Left ventricle myocardium inferior (tissue), 1 donor: ENCODE results near the gene SLC37A4. TPM values are rescaled to one million over a fixed set of nuclear protein-coding genes. Genes with fewer than 3 reads are reported as not detected.
"Not testable (repeated sequence)": the region's sequence is repeated elsewhere in the genome, so short reads cannot be mapped to it uniquely, and the experiment has no call there.

Source experiments
- DNase-seq: peaks from one replicate; pipeline ENCODE4 v3.0.0-alpha.2; 2020
- H3K27ac ChIP-seq: fragments of 200-600 bp; replicated peaks from 2 replicates; pipeline ENCODE4 v1.8.0; 2021
- H3K27me3 ChIP-seq: fragments of 200-600 bp; 2 replicates; pipeline ENCODE4 v1.8.0; 2021; ENCODE audit warnings: low read depth
- H3K36me3 ChIP-seq: fragments of 200-600 bp; 2 replicates; pipeline ENCODE4 v1.8.0; 2021
- H3K4me1 ChIP-seq: fragments of 200-600 bp; 2 replicates; pipeline ENCODE4 v1.8.0; 2021
- H3K4me3 ChIP-seq: fragments of 200-600 bp; 2 replicates; pipeline ENCODE4 v1.8.0; 2021; ENCODE audit warnings: mild to moderate bottlenecking, moderate library complexity
- H3K9me3 ChIP-seq: fragments of 200-600 bp; replicated peaks from 2 replicates; pipeline ENCODE4 v1.8.0; 2021
- intact Hi-C: fragments of 100-400 bp; cut with micrococcal nuclease; formaldehyde crosslinking; loops from one replicate; pipeline ENCODE4 v1.11.0; 2022
- total RNA-seq: library from RNA; stranded (reverse); fragmentation: NEBNext Ultra II Directional; extraction: Animal tissue kit (Norgen Biotek cat#: 25700); gene quantifications from one replicate; pipeline ENCODE4 v1.2.1, GENCODE V29; 2021
- TF ChIP-seq, protein P1 (sequence below): fragments of 200-600 bp; IDR thresholded peaks from 2 replicates; pipeline ENCODE4 v1.8.0; 2021; ENCODE audit warnings: antibody characterized with exemption, mild to moderate bottlenecking, borderline replicate concordance
- donor health status: DM: no; HTN: yes; CAD: no; lungs with severe emphysema.

Gene SLC37A4
- total RNA-seq, 1 donor from 2014 or later = 5.4 TPM

GRCh38 chr11:119047205-119047604 lies 16.5 kb upstream of the SLC37A4 start:
- Histone ChIP-seq H3K27ac (no peak overlapping the region), H3K9me3 (no peaks in the 10 kb centered on the region), H3K4me1 (no peaks in the 10 kb centered on the region), H3K36me3 (peaks cover 77% of the 10 kb centered on the region), H3K4me3 (no peak overlapping the region), H3K27me3 (no peaks in the 10 kb centered on the region)
- DNase-seq = no peak
- intact Hi-C loops = no loop called here
- TF ChIP-seq, protein P1, sequence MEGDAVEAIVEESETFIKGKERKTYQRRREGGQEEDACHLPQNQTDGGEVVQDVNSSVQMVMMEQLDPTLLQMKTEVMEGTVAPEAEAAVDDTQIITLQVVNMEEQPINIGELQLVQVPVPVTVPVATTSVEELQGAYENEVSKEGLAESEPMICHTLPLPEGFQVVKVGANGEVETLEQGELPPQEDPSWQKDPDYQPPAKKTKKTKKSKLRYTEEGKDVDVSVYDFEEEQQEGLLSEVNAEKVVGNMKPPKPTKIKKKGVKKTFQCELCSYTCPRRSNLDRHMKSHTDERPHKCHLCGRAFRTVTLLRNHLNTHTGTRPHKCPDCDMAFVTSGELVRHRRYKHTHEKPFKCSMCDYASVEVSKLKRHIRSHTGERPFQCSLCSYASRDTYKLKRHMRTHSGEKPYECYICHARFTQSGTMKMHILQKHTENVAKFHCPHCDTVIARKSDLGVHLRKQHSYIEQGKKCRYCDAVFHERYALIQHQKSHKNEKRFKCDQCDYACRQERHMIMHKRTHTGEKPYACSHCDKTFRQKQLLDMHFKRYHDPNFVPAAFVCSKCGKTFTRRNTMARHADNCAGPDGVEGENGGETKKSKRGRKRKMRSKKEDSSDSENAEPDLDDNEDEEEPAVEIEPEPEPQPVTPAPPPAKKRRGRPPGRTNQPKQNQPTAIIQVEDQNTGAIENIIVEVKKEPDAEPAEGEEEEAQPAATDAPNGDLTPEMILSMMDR = no peak

DNA sequence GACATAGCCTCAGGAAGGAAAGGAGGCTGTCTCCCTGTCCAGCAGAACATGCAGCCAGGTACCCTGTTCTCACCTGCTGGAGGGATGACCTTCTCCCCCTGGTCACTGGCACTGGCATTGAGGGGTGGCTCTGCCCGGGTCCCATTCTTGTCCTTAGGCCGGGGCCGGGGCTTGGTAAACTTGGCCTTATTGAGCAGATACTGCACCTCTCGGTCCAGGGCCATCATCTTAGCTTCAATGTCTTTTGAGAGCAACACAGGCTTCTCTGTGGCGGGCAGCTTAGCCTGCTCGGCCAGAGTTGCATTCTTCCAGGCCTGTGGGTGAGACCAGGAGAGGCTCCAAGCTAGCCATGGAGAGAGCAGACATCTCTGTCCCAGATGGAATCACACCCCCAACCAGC lies 15.8 kb upstream of the SLC37A4 start:
- TF ChIP-seq, protein P1 = no peak
- H3K27me3 ChIP-seq = no peaks in the 10 kb centered on the region
- H3K4me3 ChIP-seq = no peak overlapping the region
- H3K27ac ChIP-seq = no peak overlapping the region
- H3K36me3 ChIP-seq = peaks cover 70% of the 10 kb centered on the region
- intact Hi-C loops = no loop called here
- DNase-seq = no peak
- no peaks in the 10 kb centered on the region for H3K4me1 ChIP-seq
- no peaks in the 10 kb centered on the region for H3K9me3 ChIP-seq

- no peak overlapping the region for H3K27ac ChIP-seq
- no peak for DNase-seq
- H3K9me3 ChIP-seq = no peaks in the 10 kb centered on the region
- H3K27me3 ChIP-seq = no peaks in the 10 kb centered on the region
- TF ChIP-seq, protein P1 = no peak
- intact Hi-C loops = no loop called here
- H3K36me3 ChIP-seq = peaks cover 52% of the 10 kb centered on the region
- no peak overlapping the region for H3K4me3 ChIP-seq
- H3K4me1 ChIP-seq = no peaks in the 10 kb centered on the region
Measured at GRCh38 chr11:119044708-119045107, 14.0 kb upstream of the SLC37A4 start.

DNA sequence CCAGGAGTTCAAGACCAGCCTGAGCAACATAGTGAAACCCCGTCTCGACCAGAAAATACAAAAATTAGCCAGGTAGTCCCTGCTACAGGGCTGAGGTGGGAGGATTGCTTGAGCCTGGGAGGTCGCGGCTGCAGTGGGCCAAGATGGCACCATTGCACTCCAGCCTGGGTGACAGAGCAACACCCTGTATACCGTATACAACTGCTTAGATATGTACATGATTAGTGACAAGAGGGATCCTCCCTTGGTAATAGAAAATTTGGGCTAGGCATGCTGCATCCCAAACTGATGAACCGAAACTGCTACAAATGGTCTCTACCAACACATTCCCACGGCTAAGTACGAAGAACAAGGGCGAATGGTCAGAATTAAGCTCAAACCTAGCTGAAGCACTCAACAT lies 12.2 kb upstream of the SLC37A4 start:
- DNase-seq = no peak
- Histone ChIP-seq H3K27ac (no peak overlapping the region), H3K27me3 (no peaks in the 10 kb centered on the region), H3K4me1 (no peaks in the 10 kb centered on the region), H3K4me3 (no peak overlapping the region), H3K36me3 (peaks cover 34% of the 10 kb centered on the region), H3K9me3 (no peaks in the 10 kb centered on the region)
- intact Hi-C loops = no loop called here
- TF ChIP-seq, protein P1 = no peak

GRCh38 chr11:119041821-119042514 lies 11.3 kb upstream of the SLC37A4 start:
- no peak for DNase-seq
- Histone ChIP-seq H3K27me3 (no peaks in the 10 kb centered on the region), H3K4me3 (no peak overlapping the region), H3K4me1 (no peaks in the 10 kb centered on the region), H3K9me3 (no peaks in the 10 kb centered on the region), H3K27ac (no peak overlapping the region), H3K36me3 (peaks cover 25% of the 10 kb centered on the region)
- intact Hi-C loops = no loop called here
- TF ChIP-seq, protein P1 = no peak

DNA sequence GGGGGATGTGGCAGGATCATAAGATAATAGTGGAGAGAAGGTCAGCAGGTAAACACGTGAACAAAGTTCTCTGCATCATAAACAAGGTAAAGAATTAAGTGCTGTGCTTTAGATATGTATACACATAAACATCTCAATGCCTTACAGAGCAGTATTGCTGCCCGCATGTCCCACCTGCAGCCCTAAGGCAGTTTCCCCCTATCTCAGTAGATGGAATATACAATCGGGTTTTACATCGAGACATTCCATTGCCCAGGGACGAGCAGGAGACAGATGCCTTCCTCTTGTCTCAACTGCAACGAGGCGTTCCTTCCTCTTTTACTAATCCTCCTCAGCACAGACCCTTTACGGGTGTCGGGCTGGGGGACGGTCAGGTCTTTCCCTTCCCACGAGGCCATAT lies 8.8 kb upstream of the SLC37A4 start:
- H3K36me3 ChIP-seq, DNase-seq, H3K4me1 ChIP-seq, H3K4me3 ChIP-seq, intact Hi-C loops, H3K9me3 ChIP-seq, H3K27ac ChIP-seq, H3K27me3 ChIP-seq: not testable (repeated sequence)
